Endometrium (tissue), 2 donors: ENCODE results near the gene MPC2.

Experiments used
- FAIRE-seq: peaks from 2 replicates; lab custom pipeline; 2012; peaks lifted over from hg19 to GRCh38; lab: Jason Lieb, UNC
- donor health status: control.
- donor health status: control.

The MPC2 gene

GRCh38 chr1:167936930-167937708 lies at the start of gene MPC2:
Gene MPC2, minus strand, starts transcription at chr1:167937072. Its CDS starts 1,231 bp downstream, at chr1:167935841.
- no peak for FAIRE-seq

- no peak for FAIRE-seq
Observed at GRCh38 chr1:167984886-167985489, 48.1 kb upstream of the MPC2 start.

GRCh38 chr1:167983797-167984420 lies 47.0 kb upstream of the MPC2 start:
- no peak for FAIRE-seq

GRCh38 chr1:167981933-167982332 lies 45.1 kb upstream of the MPC2 start:
- no peak for FAIRE-seq

- no peak for FAIRE-seq
Observed at GRCh38 chr1:167977245-167977644, 40.4 kb upstream of the MPC2 start.

GRCh38 chr1:167974698-167975097 lies 37.8 kb upstream of the MPC2 start:
- no peak for FAIRE-seq

GRCh38 chr1:167973832-167974231 lies 37.0 kb upstream of the MPC2 start:
- FAIRE-seq, result no peak

- FAIRE-seq, result no peak
Observed at GRCh38 chr1:167968569-167968968, 31.7 kb upstream of the MPC2 start.

- FAIRE-seq, result no peak
Observed at GRCh38 chr1:167966050-167966449, 29.2 kb upstream of the MPC2 start.

- FAIRE-seq, result no peak
Observed at GRCh38 chr1:167964646-167965045, 27.8 kb upstream of the MPC2 start.

- no peak for FAIRE-seq
Observed at GRCh38 chr1:167957710-167958109, 20.8 kb upstream of the MPC2 start.

- FAIRE-seq, result no peak
Observed at GRCh38 chr1:167955915-167956314, 19.0 kb upstream of the MPC2 start.

GRCh38 chr1:167950569-167950968 lies 13.7 kb upstream of the MPC2 start:
- no peak for FAIRE-seq

- no peak for FAIRE-seq
Observed at GRCh38 chr1:167949785-167950184, 12.9 kb upstream of the MPC2 start.

GRCh38 chr1:167947733-167948132 lies 10.9 kb upstream of the MPC2 start:
- FAIRE-seq, result no peak

GRCh38 chr1:167943541-167943940 lies 6.7 kb upstream of the MPC2 start:
- no peak for FAIRE-seq

- no peak for FAIRE-seq
Observed at GRCh38 chr1:167940264-167940663, 3.4 kb upstream of the MPC2 start.

- no peak for FAIRE-seq
Observed at GRCh38 chr1:167938080-167938636, 1.3 kb upstream of the MPC2 start.

- peak; percentile 78 for FAIRE-seq
Observed at GRCh38 chr1:167937709-167938010, 788 bp upstream of the MPC2 start.

- peak; percentile 80 for FAIRE-seq
Observed at GRCh38 chr1:167936068-167936929, 573 bp downstream of the MPC2 start, which contains the start of gene DCAF6. Gene DCAF6, plus strand, starts transcription at chr1:167936683. Its CDS starts 229 bp downstream, at chr1:167936912.

GRCh38 chr1:167935216-167936067 lies 1.4 kb downstream of the MPC2 start:
- FAIRE-seq, result no peak
